ENCODE data around the gene BCL3. TPM values are rescaled to one million over a fixed set of nuclear protein-coding genes. Genes with fewer than 3 reads are reported as not detected.

BCL3 gene
- total and polyA plus RNA-seq, 2 experiments from 2014 or later, result 1.4 to 4.1 TPM

GRCh38 chr19:44723299-44723951 is 25.1 kb upstream of the BCL3 start:
- no peak overlapping the region for H3K27ac Mint-ChIP-seq
- H3K4me2 ChIP-seq, result no peak overlapping the region
- ATAC-seq, result no peak
- H3K27ac ChIP-seq (ENCODE audit: low read depth), result no peak overlapping the region
- 0 out of 2 replicates have a peak, but pooled peaks cover 6% of the 10 kb centered on the region for H3K27me3 ChIP-seq (ENCODE audit: insufficient read depth)
- no peak overlapping the region for H2AFZ ChIP-seq
- no peak overlapping the region for H3K4me3 ChIP-seq
- H3K36me3 Mint-ChIP-seq (ENCODE audit: low read depth), result no peaks in the 10 kb centered on the region
- no peak for TF ChIP-seq POLR2AphosphoS5 (IDR thresholded peaks at IDR 0.05; ENCODE audit: low read depth)
- no peaks in the 10 kb centered on the region for H3F3A ChIP-seq (replicated peaks; ENCODE audit: low read depth)
- H3K36me3 ChIP-seq (ENCODE audit: insufficient read depth), result no peaks in the 10 kb centered on the region
- no peaks in the 10 kb centered on the region for H3K79me2 ChIP-seq (replicated peaks; ENCODE audit: insufficient read depth)
- H3K4me1 Mint-ChIP-seq, result peaks cover 4% of the 10 kb centered on the region
- DNase-seq (ENCODE audit: low spot score), result no peak
- no peak overlapping the region for H3K4me3 Mint-ChIP-seq
- H3K4me1 ChIP-seq (ENCODE audit: insufficient read depth), result peaks cover 8% of the 10 kb centered on the region
- peaks cover 21% of the 10 kb centered on the region for H3K27me3 Mint-ChIP-seq (ENCODE audit: insufficient read depth, low read depth, poor library complexity)
- H4K20me1 ChIP-seq (replicated peaks; ENCODE audit: insufficient read depth), result no peaks in the 10 kb centered on the region
- H3K9me2 ChIP-seq (ENCODE audit: insufficient read depth), result no peaks in the 10 kb centered on the region
- no peaks in the 10 kb centered on the region for H3K9me3 Mint-ChIP-seq

- Histone ChIP-seq H3K4me3 (no peak overlapping the region), H3K36me3 (ENCODE audit: insufficient read depth) (no peaks in the 10 kb centered on the region), H3K4me2 (no peak overlapping the region), H3K27me3 (ENCODE audit: insufficient read depth) (0 out of 2 replicates have a peak, but pooled peaks cover 6% of the 10 kb centered on the region), H3K27ac (ENCODE audit: low read depth) (no peak overlapping the region), H3K4me1 (ENCODE audit: insufficient read depth) (peaks cover 8% of the 10 kb centered on the region; the same call in 1 of the 2 replicates), H2AFZ (no peak overlapping the region), H3K79me2 (replicated peaks; ENCODE audit: insufficient read depth) (no peaks in the 10 kb centered on the region), H3F3A (replicated peaks; ENCODE audit: low read depth) (no peaks in the 10 kb centered on the region), H3K9me2 (ENCODE audit: insufficient read depth) (no peaks in the 10 kb centered on the region), H4K20me1 (replicated peaks; ENCODE audit: insufficient read depth) (no peaks in the 10 kb centered on the region)
- no peak overlapping the region for H3K27ac Mint-ChIP-seq
- TF ChIP-seq CTCF (conservative IDR thresholded peaks at IDR 0.05; ENCODE audit: low read depth in 2 of 2) (peak; percentile 89 to 97), ZNF462 (CRISPR knock-in tag; IDR thresholded peaks at IDR 0.05) (no peak)
- H3K4me1 Mint-ChIP-seq, result peaks cover 3% of the 10 kb centered on the region
- peaks cover 20% of the 10 kb centered on the region for H3K27me3 Mint-ChIP-seq (ENCODE audit: insufficient read depth, low read depth, poor library complexity)
- no peaks in the 10 kb centered on the region for H3K9me3 Mint-ChIP-seq
- H3K36me3 Mint-ChIP-seq (ENCODE audit: low read depth), result no peaks in the 10 kb centered on the region
- DNase-seq (ENCODE audit: low spot score) (peak; percentile 88), ATAC-seq (peak; percentile 91)
- H3K4me3 Mint-ChIP-seq, result no peak overlapping the region
Observed at GRCh38 chr19:44723952-44724319, 24.6 kb upstream of the BCL3 start.

Measured in GM23338 (cell line).